ENCODE measurements around the gene FRMD4A. TPM values are rescaled to one million over a fixed set of nuclear protein-coding genes. Genes with fewer than 3 reads are reported as not detected.

FRMD4A gene
- total and polyA plus RNA-seq, 2 of the 4 experiments (the other 2 are of a cell fraction) = 30.3 to 68.8 TPM

GRCh38 chr10:14014423-14014822 lies 316.3 kb downstream of the FRMD4A start:
- TF ChIP-seq SMC3 (IDR thresholded peaks at IDR 0.05; ENCODE audit: low read depth, low read length) (no peak), MAFK (IDR thresholded peaks at IDR 0.05; ENCODE audit: low read depth, low read length) (no peak), NFE2L2 (IDR thresholded peaks at IDR 0.05; ENCODE audit: low read depth, low read length) (no peak), RCOR1 (IDR thresholded peaks at IDR 0.05; ENCODE audit: insufficient replicate concordance, low read length) (no peak), POLR2A (IDR thresholded peaks at IDR 0.05; ENCODE audit: low read depth, low read length) (no peak), MXI1 (IDR thresholded peaks at IDR 0.05; ENCODE audit: borderline replicate concordance, low read depth, low read length) (no peak), CHD1 (IDR thresholded peaks at IDR 0.05; ENCODE audit: low read depth, low read length) (no peak), MAZ (IDR thresholded peaks at IDR 0.05; ENCODE audit: borderline replicate concordance, low read depth, low read length) (no peak), ELK1 (IDR thresholded peaks at IDR 0.05; ENCODE audit: borderline replicate concordance, low read depth, low read length) (no peak), CEBPB (IDR thresholded peaks at IDR 0.05; ENCODE audit: low read depth, low read length) (no peak), FOS (IDR thresholded peaks at IDR 0.05; ENCODE audit: low read depth, low read length) (no peak), RFX5 (IDR thresholded peaks at IDR 0.05; ENCODE audit: low read depth, low read length) (no peak), CTCF (conservative IDR thresholded peaks at IDR 0.05; ENCODE audit: low read depth, low read length) (no peak), BHLHE40 (IDR thresholded peaks at IDR 0.05; ENCODE audit: low read depth, low read length) (no peak), USF2 (IDR thresholded peaks at IDR 0.05; ENCODE audit: low read depth, low read length) (no peak), RAD21 (IDR thresholded peaks at IDR 0.05; ENCODE audit: low read length) (no peak)
- no CpG with 5 or more reads among the region's 5 CpGs for WGBS, 2 experiments (ENCODE audit: extremely low coverage in 2 of 2, insufficient read length in 1 of 2)
- H2BK20ac ChIP-seq (ENCODE audit: low read depth, low read length) = peak overlapping the region; percentile 20; the same call in 1 of the 2 replicates
- DNase-seq (no peak), ATAC-seq (ENCODE audit: low read depth) (no peak)
- no peak overlapping the region for H2BK5ac ChIP-seq (ENCODE audit: low read depth, low read length, poor library complexity, severe bottlenecking)
- H3K56ac ChIP-seq (ENCODE audit: extremely low read depth, insufficient read depth, low read length) = no peak overlapping the region
- ChIA-PET CTCF (no interaction called here), POLR2A (ENCODE audit: unreplicated experiment) (no interaction called here)
- no peak overlapping the region; the same call in 1 of the 2 replicates for H4K5ac ChIP-seq (ENCODE audit: low read depth, low read length)
- peaks cover 0 to 6% of the 10 kb centered on the region in 2 experiments; a peak in 1 of 4 replicates for H3K79me1 ChIP-seq (ENCODE audit: low read depth in 1 of 2, low read length in 2 of 2)
- no peaks in the 10 kb centered on the region; the same call in 1 of the 2 replicates for H4K20me1 ChIP-seq (ENCODE audit: insufficient read depth, low read length)
- intact Hi-C loops (cut with micrococcal nuclease) (no loop called here), dilution Hi-C loops (cut with HindIII; ENCODE audit: low sequenced_read_pairs, unreplicated experiment) (no loop called here), in situ Hi-C loops (cut with MboI; ENCODE audit: low sequenced_read_pairs) (no loop called here)
- H3K9ac ChIP-seq (ENCODE audit: low read depth, low read length) = no peak overlapping the region
- 0 out of 2 replicates have a peak overlapping the region, but pooled peaks have one; percentile 13 for H3K4ac ChIP-seq (ENCODE audit: low read depth, low read length)
- H2AFZ ChIP-seq (replicated peaks; ENCODE audit: low read length, poor library complexity) = no peak overlapping the region
- no peak overlapping the region for H3K18ac ChIP-seq (ENCODE audit: low read depth, low read length)
- peak overlapping the region; percentile 23; the same call in 1 of the 2 replicates for H2AK5ac ChIP-seq (ENCODE audit: low read depth, low read length)
- H4K8ac ChIP-seq (ENCODE audit: low read depth in 2 of 2, low read length in 2 of 2) = no peak overlapping the region
- no peak overlapping the region for H3K14ac ChIP-seq (replicated peaks; ENCODE audit: low read depth, low read length)
- H2BK120ac ChIP-seq (ENCODE audit: low read depth, low read length) = no peak overlapping the region
- no peaks in the 10 kb centered on the region for H3K9me3 ChIP-seq (ENCODE audit: control insufficient read depth, insufficient read depth, low read length)
- no peak overlapping the region for H4K91ac ChIP-seq (ENCODE audit: insufficient read depth, low read depth, low read length)
- no TSS peak for BruUV-seq (replicated peaks)
- no peaks in the 10 kb centered on the region for H3K36me3 ChIP-seq (ENCODE audit: control insufficient read depth, insufficient read depth, low read length)
- H2BK15ac ChIP-seq (ENCODE audit: low read depth, low read length) = 0 out of 3 replicates have a peak overlapping the region, but pooled peaks have one; percentile 24
- peaks cover 23% of the 10 kb centered on the region for H3K9me1 ChIP-seq (ENCODE audit: insufficient read depth, low read length)
- no peak overlapping the region for H2AK9ac ChIP-seq (replicated peaks; ENCODE audit: low read depth, low read length, poor library complexity)
- no peak overlapping the region for H3K4me3 ChIP-seq (ENCODE audit: insufficient read depth, low read depth, low read length)
- no peaks in the 10 kb centered on the region for H3K27me3 ChIP-seq (ENCODE audit: control insufficient read depth, insufficient read depth, low read length)
- peaks cover 5% of the 10 kb centered on the region for H3K4me1 ChIP-seq (ENCODE audit: control insufficient read depth, insufficient read depth, low read length)
- H3K27ac ChIP-seq (ENCODE audit: insufficient read depth, low read length) = peak overlapping the region; percentile 25; the same call in 1 of the 2 replicates
- no peak overlapping the region for H3K23ac ChIP-seq (ENCODE audit: low read depth, low read length)
- no peak overlapping the region for H3K4me2 ChIP-seq (ENCODE audit: low read depth, low read length)

Data from IMR-90 (cell line).